Transverse colon (tissue), 3 donors: Measurements from ENCODE around the gene TAC4.

ENCODE experiments used
- CTCF ChIP-seq, 5 experiments: fragments of 200-600 bp in 3 of 5; fragments of 450-650 bp in 2 of 5; sonication (generic) in 3 of 5; IDR thresholded peaks; 1 replicate in 2 of 5; 2 replicates in 3 of 5; pipeline ENCODE4 v1.5.1; 2016 to 2017; ENCODE audit warnings: antibody characterized with exemption in 5 of 5, inconsistent platforms in 3 of 5, mild to moderate bottlenecking in 2 of 5, moderate library complexity in 1 of 5
- EP300 ChIP-seq: sonication (generic); formaldehyde crosslinking; IDR thresholded peaks from one replicate; pipeline ENCODE4 v1.6.1; 2017; ENCODE audit warnings: antibody characterized with exemption, low read depth
- POLR2A ChIP-seq: fragments of 450-650 bp; IDR thresholded peaks from one replicate; pipeline ENCODE4 v1.6.1; 2016; ENCODE audit warnings: antibody characterized with exemption, mild to moderate bottlenecking, moderate library complexity

GRCh38 chr17:49862781-49863331 lies 15.0 kb upstream of the TAC4 start:
- TF ChIP-seq CTCF (IDR thresholded peaks at IDR 0.05) (no peak), EP300 (no peak), POLR2A (no peak)
